DLD1 (cell line): Measurements from ENCODE around the gene WDR64.

Experiments
- in situ Hi-C: cut with HindIII; loops from 2 replicates; pipeline ENCODE4 v1.10.0; 2017; ENCODE audit warnings: low sequenced_read_pairs

Gene WDR64

GRCh38 chr1:241848686-241849344 is 196.7 kb downstream of the WDR64 start:
- in situ Hi-C loops = loop anchor here (25.0 kb wide), 1 partner anchor 312 kb away; the partner anchor contains the start of gene KMO

GRCh38 chr1:241849345-241849695 is 197.2 kb downstream of the WDR64 start:
- in situ Hi-C loops = loop anchor here (25.0 kb wide), 1 partner anchor 312 kb away; the partner anchor contains the start of gene KMO
